IPS-11a (cell line): Measurements from ENCODE around the gene CYYR1.

Source experiments
- H3K4me3 ChIP-seq: one replicate; pipeline ENCODE4 v1.5.1; 2013; ENCODE audit warnings: low read depth, low read length, control low read depth

The CYYR1 gene

GRCh38 chr21:26554365-26554764, 18.7 kb downstream of the CYYR1 start:
- no peak overlapping the region for H3K4me3 ChIP-seq

DNA sequence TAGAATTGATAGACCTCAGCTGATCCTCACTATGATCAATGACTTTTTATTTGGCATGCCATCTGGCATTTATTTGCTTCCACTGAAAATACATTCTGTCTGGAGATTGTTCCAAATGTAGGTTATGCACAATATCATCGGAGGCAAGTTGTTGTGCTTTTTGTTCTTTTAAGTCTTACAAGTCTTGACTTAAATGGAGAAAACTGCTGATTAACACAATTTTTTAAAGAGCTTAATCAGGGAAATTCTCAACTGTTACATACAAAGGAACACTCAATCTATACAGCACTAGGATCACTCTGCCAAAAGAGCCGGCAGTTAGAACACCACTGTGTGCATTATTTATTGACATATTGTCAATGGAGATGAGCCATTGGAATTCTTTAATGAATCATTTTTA, 19.2 kb downstream of the CYYR1 start:
- no peak overlapping the region for H3K4me3 ChIP-seq

DNA sequence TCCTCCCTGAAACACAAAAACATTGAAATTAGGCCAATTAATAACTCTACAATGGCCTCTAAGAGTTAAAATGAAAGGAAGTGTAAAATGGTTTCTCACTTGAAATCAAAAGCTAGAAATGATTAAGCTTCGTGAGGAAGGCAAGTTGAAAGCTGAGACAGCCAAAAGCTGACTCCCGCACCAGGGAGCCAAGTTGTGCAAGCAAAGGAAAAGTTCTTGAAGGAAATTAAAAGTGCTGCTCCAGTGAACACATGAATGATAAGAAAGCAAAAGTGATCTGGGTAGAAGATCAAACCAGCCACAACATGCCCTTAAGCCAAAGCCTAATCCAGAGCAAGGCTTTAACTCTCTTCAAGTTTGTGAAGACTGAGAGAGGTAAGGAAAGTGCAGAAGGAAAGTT, 22.8 kb downstream of the CYYR1 start:
- H3K4me3 ChIP-seq = no peak overlapping the region

- H3K4me3 ChIP-seq = no peak overlapping the region
These were observed 26.5 kb downstream of the CYYR1 start for GRCh38 chr21:26546446-26547097.

- H3K4me3 ChIP-seq = no peak overlapping the region
These were observed 28.8 kb downstream of the CYYR1 start for GRCh38 chr21:26544201-26544775.

DNA sequence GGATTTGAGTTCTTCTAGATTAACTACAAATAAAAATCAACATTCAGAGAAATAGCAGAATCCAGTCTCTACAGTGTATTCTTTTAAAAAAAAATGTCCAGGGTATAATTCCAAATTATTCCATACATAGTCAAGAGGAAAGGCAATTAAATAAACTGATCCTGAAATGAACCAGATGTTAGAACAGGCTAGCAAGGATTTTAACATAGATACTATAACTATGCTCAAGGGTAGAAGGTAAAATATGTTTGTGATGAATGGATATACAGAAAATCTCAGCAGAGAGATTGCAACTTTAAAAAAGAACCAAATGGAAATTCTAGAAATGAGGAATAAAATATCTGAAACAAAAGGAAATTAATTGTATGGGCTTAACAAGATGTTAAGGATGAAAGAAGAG, 32.4 kb downstream of the CYYR1 start:
- no peak overlapping the region for H3K4me3 ChIP-seq

DNA sequence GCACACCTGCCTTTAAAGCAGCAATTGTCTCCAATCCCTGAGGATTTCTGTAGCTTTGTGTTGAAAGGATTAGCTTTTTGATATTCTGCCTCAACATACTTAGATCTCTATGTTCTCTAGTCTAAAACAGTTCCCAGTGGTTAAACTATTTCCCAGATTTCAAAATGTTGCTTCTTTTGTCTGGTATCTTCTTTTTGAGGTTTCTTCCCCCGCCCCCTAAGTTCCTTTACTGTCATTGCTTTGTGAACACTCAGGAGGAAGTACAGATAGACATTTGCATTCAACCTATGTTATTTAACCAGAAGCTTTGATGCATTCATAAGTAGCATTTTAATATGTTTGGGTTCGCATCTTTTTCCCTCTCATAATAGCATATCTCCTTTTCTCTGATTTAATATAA, 33.5 kb downstream of the CYYR1 start:
- H3K4me3 ChIP-seq = no peak overlapping the region

- H3K4me3 ChIP-seq = no peak overlapping the region
These were observed 38.6 kb downstream of the CYYR1 start for GRCh38 chr21:26534517-26534916.

DNA sequence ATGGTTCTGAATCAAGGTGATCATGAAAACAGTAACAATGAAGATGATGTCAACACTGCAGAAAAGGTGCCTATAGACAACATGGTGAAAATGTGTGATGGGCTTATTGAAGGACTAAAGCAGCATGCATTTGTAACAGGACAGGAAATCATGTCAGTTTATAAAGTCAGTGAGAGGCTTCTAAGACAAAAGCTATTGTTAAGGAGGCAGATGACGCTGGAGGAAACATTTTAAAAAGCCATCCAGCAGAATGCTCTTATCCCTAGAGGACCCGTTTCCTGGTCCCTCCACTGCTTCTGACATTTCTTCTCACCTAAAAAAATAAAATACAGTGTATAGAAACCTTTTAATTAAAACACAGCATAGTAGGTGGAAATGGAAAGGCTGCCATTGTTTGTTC, 40.9 kb downstream of the CYYR1 start:
- H3K4me3 ChIP-seq = no peak overlapping the region

DNA sequence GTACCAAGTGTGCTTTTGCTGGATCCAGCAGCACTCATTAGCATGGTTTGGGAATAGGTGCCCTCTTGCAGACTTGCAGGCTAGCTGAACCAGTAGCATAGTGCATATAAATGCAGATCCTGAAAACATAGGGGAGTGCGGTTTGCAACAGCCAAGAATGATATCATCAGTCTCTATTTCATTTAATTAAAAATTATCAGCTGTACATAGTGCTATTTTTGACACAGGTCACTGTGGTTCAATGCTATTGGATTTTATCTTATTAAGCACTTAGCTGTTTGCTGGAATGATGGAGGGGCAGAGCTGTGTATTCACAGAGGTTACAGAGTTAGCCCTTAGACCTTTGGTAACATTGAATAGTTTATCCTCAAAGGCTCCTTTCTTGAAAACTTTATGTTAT, 43.6 kb downstream of the CYYR1 start:
- H3K4me3 ChIP-seq = no peak overlapping the region

- H3K4me3 ChIP-seq = no peak overlapping the region
These were observed 44.2 kb downstream of the CYYR1 start for GRCh38 chr21:26528882-26529281.

GRCh38 chr21:26522704-26523103, 50.4 kb downstream of the CYYR1 start:
- H3K4me3 ChIP-seq = no peak overlapping the region

DNA sequence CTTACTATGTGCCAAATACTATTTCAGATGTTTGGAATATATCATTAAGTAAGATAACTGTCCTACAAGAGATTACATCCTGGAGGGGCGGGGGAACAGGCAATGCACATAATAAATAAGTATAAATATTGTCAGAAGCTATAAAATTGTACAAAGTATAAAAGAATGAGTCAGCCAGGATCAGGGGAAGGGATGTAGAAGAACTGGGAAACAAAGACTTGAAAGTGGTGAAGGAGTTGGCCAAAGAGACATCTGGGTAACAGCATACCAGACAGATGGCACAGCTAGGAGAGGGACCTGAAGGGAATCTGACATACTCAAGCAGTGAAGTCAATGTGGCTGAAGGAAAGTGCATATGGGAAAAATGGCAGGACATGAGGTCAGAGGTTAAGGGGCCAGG, 53.9 kb downstream of the CYYR1 start:
- H3K4me3 ChIP-seq = no peak overlapping the region

GRCh38 chr21:26515257-26515656, 57.8 kb downstream of the CYYR1 start:
- no peak overlapping the region for H3K4me3 ChIP-seq

DNA sequence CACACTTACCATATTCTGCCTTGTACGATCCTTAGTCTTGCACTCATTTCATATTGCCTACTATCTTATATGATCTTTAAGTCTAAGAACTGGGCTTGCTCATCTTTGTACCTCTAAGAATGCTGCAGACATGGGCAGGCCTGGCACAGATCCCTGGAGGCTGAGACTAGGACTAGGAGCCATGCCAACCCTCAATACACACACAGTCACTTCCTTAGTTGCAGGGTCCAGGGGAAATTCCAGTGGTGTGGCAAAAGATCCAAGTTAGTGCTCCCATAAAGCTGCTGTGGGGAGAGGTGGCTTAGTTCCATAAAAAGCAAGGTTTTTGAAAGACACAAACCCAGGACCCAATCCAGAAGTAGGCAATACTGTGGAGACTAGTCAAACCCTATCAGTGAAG, 59.9 kb downstream of the CYYR1 start:
- no peak overlapping the region for H3K4me3 ChIP-seq

GRCh38 chr21:26512664-26513063, 60.4 kb downstream of the CYYR1 start:
- H3K4me3 ChIP-seq = no peak overlapping the region

DNA sequence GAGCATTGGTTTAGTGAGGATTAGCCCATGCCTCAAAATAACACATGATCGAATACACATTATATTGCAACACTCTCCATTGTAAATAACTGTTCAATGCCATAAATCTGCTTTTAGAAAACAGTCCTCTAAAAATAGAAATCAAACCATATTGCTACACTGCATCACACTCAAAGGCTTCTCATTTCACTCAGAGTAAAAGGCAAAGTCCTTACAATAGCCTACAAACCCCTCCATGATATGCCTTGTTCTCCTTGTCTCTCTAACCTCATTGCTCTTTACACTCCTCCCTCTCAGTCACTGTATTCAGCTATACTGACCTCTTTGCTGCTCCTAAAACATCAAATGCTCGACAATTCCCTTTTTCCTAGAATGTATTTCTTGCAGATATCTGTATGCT, 64.2 kb downstream of the CYYR1 start:
- H3K4me3 ChIP-seq = no peak overlapping the region

DNA sequence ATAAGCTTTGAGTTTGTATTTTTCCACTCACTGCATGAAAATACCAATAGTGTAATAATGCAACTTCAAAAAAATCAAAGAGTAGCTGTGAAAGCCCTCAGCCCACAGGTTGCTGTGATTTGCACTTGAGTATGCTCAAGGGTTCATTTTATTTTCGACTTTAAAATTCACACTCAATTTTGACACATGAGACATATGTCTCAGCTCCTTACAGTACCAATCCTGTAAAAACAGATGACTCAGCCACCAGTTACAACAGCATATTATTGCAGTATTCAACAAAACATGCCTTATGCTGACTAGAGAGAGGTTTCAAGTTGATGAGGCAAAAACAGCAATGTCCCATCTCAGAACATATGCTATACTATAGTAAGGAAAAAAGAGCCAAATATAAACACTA, 66.1 kb downstream of the CYYR1 start:
- H3K4me3 ChIP-seq = no peak overlapping the region

DNA sequence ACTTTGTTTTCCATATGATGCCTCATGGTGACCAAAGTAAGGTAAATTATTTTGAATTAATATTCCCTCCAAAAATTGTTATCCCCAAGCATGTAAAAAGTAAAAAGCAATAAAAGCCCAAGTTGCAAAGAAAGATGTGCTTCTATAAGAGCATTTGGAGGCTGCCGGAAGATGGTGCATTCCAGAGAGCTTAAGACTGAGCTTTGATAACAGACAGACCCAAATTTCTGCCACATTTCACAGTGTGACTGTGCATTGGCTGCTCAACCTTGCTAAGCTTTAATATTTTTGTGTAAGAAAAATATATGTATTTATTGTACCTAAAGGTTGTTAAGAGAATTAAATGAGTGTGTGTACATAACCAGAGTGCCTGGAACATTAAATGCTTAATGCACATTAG, 67.9 kb downstream of the CYYR1 start:
- H3K4me3 ChIP-seq = no peak overlapping the region

GRCh38 chr21:26503414-26503813, 69.7 kb downstream of the CYYR1 start:
- H3K4me3 ChIP-seq = no peak overlapping the region

DNA sequence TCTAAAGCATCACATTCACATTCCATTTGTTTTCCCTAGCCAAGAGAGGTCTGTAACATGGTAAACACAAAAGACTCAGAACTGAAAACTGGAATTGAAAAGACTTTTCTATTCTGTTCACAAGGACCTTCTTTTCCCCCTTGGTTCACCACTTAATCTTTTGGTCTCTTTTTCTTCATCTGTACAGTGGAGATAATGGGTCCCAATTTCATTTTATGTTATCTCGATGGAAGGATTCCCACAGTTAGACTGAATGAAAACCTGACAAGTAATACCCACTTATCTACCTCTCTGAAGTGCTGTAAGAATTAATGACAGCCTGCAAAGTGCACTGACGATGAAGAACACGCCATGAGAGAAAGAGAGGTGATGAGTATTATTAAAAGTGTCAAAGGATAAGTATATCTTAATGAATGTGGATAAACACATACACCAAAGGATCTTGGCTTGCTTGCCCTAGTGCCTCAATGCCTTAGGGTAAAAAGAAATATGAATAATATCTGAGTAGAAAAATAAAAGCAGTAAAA, 71.5 kb downstream of the CYYR1 start:
- no peak overlapping the region for H3K4me3 ChIP-seq

DNA sequence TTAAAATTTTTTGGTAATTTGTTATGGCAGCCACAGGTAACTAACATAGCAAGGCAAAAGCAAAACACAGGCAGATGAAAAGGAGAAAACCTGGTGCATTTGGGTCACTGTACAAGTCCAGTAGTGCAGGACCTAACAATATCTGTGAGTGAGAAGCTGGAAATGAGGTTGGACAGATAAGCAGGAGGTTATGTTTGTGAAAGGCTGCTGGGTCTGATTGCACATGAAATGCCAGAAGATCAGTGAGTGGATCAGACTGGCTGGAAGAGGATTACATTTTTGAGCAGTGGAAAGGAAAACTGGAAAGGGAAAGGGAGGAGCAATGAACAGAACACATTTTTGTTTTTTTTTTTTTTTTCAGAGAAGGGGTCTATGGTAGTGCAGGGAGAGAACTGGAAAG, 73.6 kb downstream of the CYYR1 start:
- no peak overlapping the region for H3K4me3 ChIP-seq

DNA sequence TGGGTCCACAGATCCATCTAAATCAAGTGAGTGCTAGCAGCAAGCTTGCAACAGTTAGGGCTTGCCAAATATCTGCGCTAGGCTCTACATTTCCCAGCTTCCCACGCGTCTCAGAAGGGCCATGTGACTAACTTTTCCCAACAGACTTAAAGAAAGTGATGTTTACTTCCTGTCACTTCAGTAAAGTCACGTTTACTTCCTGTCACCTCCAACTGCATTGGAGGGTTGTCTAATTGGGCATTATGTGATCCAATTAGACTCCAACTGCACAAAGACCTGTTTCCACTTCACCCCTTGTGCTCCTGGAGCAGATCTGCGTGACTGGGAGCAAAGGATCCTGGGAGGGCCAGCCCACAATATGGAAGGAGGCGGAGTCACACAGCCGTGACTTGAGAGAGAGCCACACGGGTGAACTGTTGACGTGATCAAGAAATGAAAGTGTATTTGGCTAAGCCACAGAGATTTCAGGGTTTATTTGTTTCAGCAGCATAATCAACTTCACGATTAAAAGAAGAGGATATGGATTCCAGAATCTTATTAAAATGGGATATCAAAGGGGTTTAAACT, 77.7 kb downstream of the CYYR1 start:
- no peak overlapping the region for H3K4me3 ChIP-seq
